HEK293T (cell line): ENCODE results near the gene ARMH3.

Experiments
- BHLHE40 ChIP-seq: fragments of 450-650 bp; IDR thresholded peaks from 2 replicates; pipeline ENCODE4 v1.6.1; 2016; ENCODE audit warnings: mild to moderate bottlenecking, moderate library complexity, borderline replicate concordance
- ELF4 ChIP-seq: fragments of 450-650 bp; IDR thresholded peaks from 2 replicates; pipeline ENCODE4 v1.6.1; 2017; ENCODE audit warnings: antibody characterized with exemption
- FOXA1 ChIP-seq: fragments of 450-650 bp; IDR thresholded peaks from 2 replicates; pipeline ENCODE4 v1.6.1; 2016; ENCODE audit warnings: mild to moderate bottlenecking
- FOXK2 ChIP-seq: fragments of 450-650 bp; IDR thresholded peaks from 2 replicates; pipeline ENCODE4 v1.6.1; 2016; ENCODE audit warnings: mild to moderate bottlenecking
- FOXM1 ChIP-seq: fragments of 450-650 bp; IDR thresholded peaks from 2 replicates; pipeline ENCODE4 v1.6.1; 2017; ENCODE audit warnings: mild to moderate bottlenecking, borderline replicate concordance
- HDGF ChIP-seq: fragments of 450-650 bp; IDR thresholded peaks from 2 replicates; pipeline ENCODE4 v1.6.1; 2017; ENCODE audit warnings: antibody characterized with exemption, borderline replicate concordance
- LEF1 ChIP-seq: fragments of 450-650 bp; IDR thresholded peaks from 2 replicates; pipeline ENCODE4 v1.6.1; 2017; ENCODE audit warnings: mild to moderate bottlenecking, borderline replicate concordance
- SP1 ChIP-seq: fragments of 450-650 bp; IDR thresholded peaks from 2 replicates; pipeline ENCODE4 v1.6.1; 2017
- SUZ12 ChIP-seq: fragments of 450-650 bp; IDR thresholded peaks from 2 replicates; pipeline ENCODE4 v1.6.1; 2016; ENCODE audit warnings: mild to moderate bottlenecking
- TARDBP ChIP-seq: fragments of 450-650 bp; IDR thresholded peaks from 2 replicates; pipeline ENCODE4 v1.6.1; 2016
- ZNF384 ChIP-seq: fragments of 450-650 bp; IDR thresholded peaks from 2 replicates; pipeline ENCODE4 v1.6.1; 2016

GRCh38 chr10:101912561-101913179, 143.3 kb downstream of the ARMH3 start:
- TF ChIP-seq ZNF384, result no peak
- no peak for TF ChIP-seq ELF4
- TF ChIP-seq TARDBP, result no peak
- no peak for TF ChIP-seq FOXK2
- TF ChIP-seq FOXM1, result no peak
- TF ChIP-seq SP1, result no peak
- no peak for TF ChIP-seq SUZ12
- TF ChIP-seq HDGF, result no peak
- TF ChIP-seq BHLHE40, result no peak
- TF ChIP-seq LEF1, result no peak
- TF ChIP-seq FOXA1, result no peak
